CD4-positive, alpha-beta memory T cell (primary cell): Measurements from ENCODE around the gene PIAS1. TPM values are rescaled to one million over a fixed set of nuclear protein-coding genes. Genes with fewer than 3 reads are reported as not detected.

ENCODE experiments used
- CTCF ChIA-PET: fragments of 350-600 bp; sonication (Branson Sonifier 250); formaldehyde crosslinking; loops from one replicate; lab custom pipeline; 2021; ENCODE audit warnings: inconsistent platforms; ENCODE audit not compliant: partially characterized antibody; lab: Charles Lee
- POLR2A ChIA-PET: fragments of 350-600 bp; sonication (Branson Sonifier 250); formaldehyde crosslinking; loops from one replicate; lab custom pipeline; 2021; ENCODE audit not compliant: partially characterized antibody; lab: Charles Lee
- DNase-seq, 5 donors: peaks; one replicate each; pipeline versions ENCODE4 v3.0.0 to v3.0.0-alpha.2; 2020 to 2022; ENCODE audit warnings: mixed read lengths in 1 of 5
- H3K27ac ChIP-seq: one replicate; pipeline ENCODE4 v1.7.0; 2013; ENCODE audit warnings: low read depth, low read length
- H3K27me3 ChIP-seq: 2 replicates; pipeline ENCODE4 v1.7.0; 2013; ENCODE audit warnings: mild to moderate bottlenecking, low read length, moderate library complexity; ENCODE audit not compliant: insufficient read depth
- H3K36me3 ChIP-seq: 2 replicates; pipeline ENCODE4 v1.7.0; 2013; ENCODE audit warnings: mild to moderate bottlenecking, low read length, moderate library complexity; ENCODE audit not compliant: insufficient read depth
- H3K4me1 ChIP-seq: 2 replicates; pipeline ENCODE4 v1.7.0; 2013; ENCODE audit warnings: mild to moderate bottlenecking, low read length, moderate library complexity; ENCODE audit not compliant: insufficient read depth
- H3K4me3 ChIP-seq, 2 donors: one replicate each; pipeline ENCODE4 v1.7.0; 2013; ENCODE audit warnings: low read length in 2 of 2, mild to moderate bottlenecking in 1 of 2
- H3K9me3 ChIP-seq, 2 donors: one replicate each; pipeline ENCODE4 v1.7.0; 2013; ENCODE audit warnings: low read length in 2 of 2, control low read depth in 1 of 2; ENCODE audit not compliant: control insufficient read depth in 1 of 2
- H3K27ac Mint-ChIP-seq, 7 donors: one replicate each; pipeline ENCODE4 v1.8.0; 2020 to 2021; ENCODE audit warnings: mixed read lengths in 7 of 7, mild to moderate bottlenecking in 6 of 7, inconsistent platforms in 3 of 7, moderate library complexity in 3 of 7
- H3K27me3 Mint-ChIP-seq, 2 donors: one replicate each; pipeline ENCODE4 v1.8.0; 2020 to 2021; ENCODE audit warnings: mixed read lengths in 2 of 2
- H3K36me3 Mint-ChIP-seq, 2 donors: one replicate each; pipeline ENCODE4 v1.8.0; 2020 to 2021; ENCODE audit warnings: mixed read lengths in 2 of 2, inconsistent platforms in 1 of 2, mild to moderate bottlenecking in 1 of 2
- H3K4me1 Mint-ChIP-seq, 4 donors: one replicate each; pipeline ENCODE4 v1.8.0; 2020 to 2021; ENCODE audit warnings: mixed read lengths in 4 of 4, mild to moderate bottlenecking in 1 of 4
- H3K4me3 Mint-ChIP-seq, 8 donors: one replicate each; pipeline ENCODE4 v1.8.0; 2020 to 2021; ENCODE audit warnings: mixed read lengths in 8 of 8, mild to moderate bottlenecking in 7 of 8, moderate library complexity in 6 of 8, inconsistent platforms in 3 of 8
- H3K9me3 Mint-ChIP-seq, 8 donors: one replicate each; pipeline ENCODE4 v1.8.0; 2020 to 2021; ENCODE audit warnings: mixed read lengths in 8 of 8, mild to moderate bottlenecking in 5 of 8, inconsistent platforms in 3 of 8, moderate library complexity in 1 of 8
- intact Hi-C: fragments of 100-400 bp; cut with micrococcal nuclease; formaldehyde crosslinking; loops from one replicate; pipeline ENCODE4 v1.15.1; 2023
- polyA plus RNA-seq, 2 donors: library from polyadenylated mRNA; unstranded; fragments of 300-500 nt; fragmentation: Illumina TruSeq; gene quantifications; one replicate each; pipeline ENCODE4 v1.2.3, GENCODE V29; 2021
- total RNA-seq, 2 experiments: library from RNA; stranded (reverse); gene quantifications; one replicate each; pipeline ENCODE4 v1.2.3, GENCODE V29; 2021

Gene PIAS1
- total and polyA plus RNA-seq, 4 experiments from 2014 or later: 86.0 to 149 (median 98.4) TPM

- intact Hi-C loops: no loop called here
- ChIA-PET CTCF (no interaction called here), POLR2A (interaction anchor here (0.7 kb wide), 2 partner anchors 106 to 218 kb away, joined by 3 to 4 read pairs; no protein-coding TSS in a partner anchor)
- Mint-ChIP-seq H3K4me3 (no peak overlapping the region), H3K36me3 (no peaks in the 10 kb centered on the region), H3K27me3 (peaks cover 30 to 38% of the 10 kb centered on the region in 2 donors), H3K27ac (no peak overlapping the region), H3K9me3 (peaks cover 0 to 7% (median 0%) of the 10 kb centered on the region in 8 donors), H3K4me1 (no peaks in the 10 kb centered on the region)
- Histone ChIP-seq H3K27me3 (peaks cover 4% of the 10 kb centered on the region), H3K9me3 (no peaks in the 10 kb centered on the region), H3K4me1 (no peaks in the 10 kb centered on the region), H3K4me3 (no peak overlapping the region), H3K36me3 (no peaks in the 10 kb centered on the region), H3K27ac (no peak overlapping the region)
- no peak for DNase-seq
Measured at GRCh38 chr15:68034719-68035293, 19.3 kb upstream of the PIAS1 start.

GRCh38 chr15:68038246-68038645, 15.9 kb upstream of the PIAS1 start:
- no peak overlapping the region for H3K4me3 ChIP-seq
- no peak overlapping the region for H3K27ac ChIP-seq
- H3K4me1 Mint-ChIP-seq: no peaks in the 10 kb centered on the region
- H3K27ac Mint-ChIP-seq: no peak overlapping the region
- peaks cover 4% of the 10 kb centered on the region for H3K27me3 ChIP-seq
- ChIA-PET CTCF (no interaction called here), POLR2A (no interaction called here)
- H3K9me3 Mint-ChIP-seq: peaks cover 0 to 7% (median 1%) of the 10 kb centered on the region in 8 donors
- DNase-seq: no peak
- H3K4me1 ChIP-seq: no peaks in the 10 kb centered on the region
- H3K36me3 ChIP-seq: no peaks in the 10 kb centered on the region
- H3K36me3 Mint-ChIP-seq: no peaks in the 10 kb centered on the region
- intact Hi-C loops: no loop called here
- H3K4me3 Mint-ChIP-seq: no peak overlapping the region
- no peaks in the 10 kb centered on the region for H3K9me3 ChIP-seq
- peaks cover 30 to 32% of the 10 kb centered on the region in 2 donors for H3K27me3 Mint-ChIP-seq

GRCh38 chr15:68040144-68040543, 14.0 kb upstream of the PIAS1 start:
- Mint-ChIP-seq H3K4me3 (no peak overlapping the region), H3K27ac (no peak overlapping the region), H3K9me3 (peaks cover 0 to 7% (median 1%) of the 10 kb centered on the region in 8 donors), H3K27me3 (peaks cover 20 to 24% of the 10 kb centered on the region in 2 donors), H3K36me3 (no peaks in the 10 kb centered on the region), H3K4me1 (no peaks in the 10 kb centered on the region)
- no peaks in the 10 kb centered on the region for H3K9me3 ChIP-seq
- intact Hi-C loops: no loop called here
- no peaks in the 10 kb centered on the region for H3K36me3 ChIP-seq
- H3K4me3 ChIP-seq: no peak overlapping the region
- peaks cover under 1% of the 10 kb centered on the region for H3K27me3 ChIP-seq
- ChIA-PET CTCF (no interaction called here), POLR2A (interaction anchor here (1.0 kb wide), 1 partner anchor 14 kb away, joined by 3 read pairs; the partner anchor contains the start of gene PIAS1)
- no peak overlapping the region for H3K27ac ChIP-seq
- DNase-seq: no peak
- no peaks in the 10 kb centered on the region for H3K4me1 ChIP-seq

GRCh38 chr15:68042156-68042854, 11.8 kb upstream of the PIAS1 start:
- H3K4me3 Mint-ChIP-seq: no peak overlapping the region
- H3K36me3 Mint-ChIP-seq: no peaks in the 10 kb centered on the region
- POLR2A ChIA-PET: no interaction called here
- H3K27me3 Mint-ChIP-seq: peaks cover 15 to 21% of the 10 kb centered on the region in 2 donors
- intact Hi-C loops: no loop called here
- H3K27ac Mint-ChIP-seq: no peak overlapping the region
- H3K9me3 Mint-ChIP-seq: peaks cover 0 to 6% (median 0%) of the 10 kb centered on the region in 8 donors
- DNase-seq: no peak
- CTCF ChIA-PET: no interaction called here
- Histone ChIP-seq H3K4me1 (no peaks in the 10 kb centered on the region), H3K27ac (no peak overlapping the region), H3K27me3 (no peaks in the 10 kb centered on the region), H3K4me3 (no peak overlapping the region), H3K9me3 (no peaks in the 10 kb centered on the region), H3K36me3 (no peaks in the 10 kb centered on the region)
- no peaks in the 10 kb centered on the region for H3K4me1 Mint-ChIP-seq

GRCh38 chr15:68042855-68043222, 11.3 kb upstream of the PIAS1 start:
- Mint-ChIP-seq H3K4me3 (no peak overlapping the region), H3K27ac (no peak overlapping the region), H3K36me3 (no peaks in the 10 kb centered on the region), H3K9me3 (peaks cover 0 to 6% (median 0%) of the 10 kb centered on the region in 8 donors), H3K4me1 (no peaks in the 10 kb centered on the region), H3K27me3 (peaks cover 13 to 18% of the 10 kb centered on the region in 2 donors)
- Histone ChIP-seq H3K36me3 (no peaks in the 10 kb centered on the region), H3K27ac (no peak overlapping the region), H3K4me3 (no peak overlapping the region), H3K4me1 (no peaks in the 10 kb centered on the region), H3K9me3 (no peaks in the 10 kb centered on the region), H3K27me3 (no peaks in the 10 kb centered on the region)
- POLR2A ChIA-PET: no interaction called here
- CTCF ChIA-PET: no interaction called here
- intact Hi-C loops: no loop called here
- no peak for DNase-seq

GRCh38 chr15:68045289-68046265, 8.5 kb upstream of the PIAS1 start:
- H3K36me3 Mint-ChIP-seq: no peaks in the 10 kb centered on the region
- H3K9me3 Mint-ChIP-seq: no peaks in the 10 kb centered on the region
- ChIA-PET POLR2A (interaction anchor here (0.7 kb wide), 1 partner anchor 9 kb away, joined by 3 read pairs; no protein-coding TSS in a partner anchor), CTCF (no interaction called here)
- H3K9me3 ChIP-seq: no peaks in the 10 kb centered on the region
- no peaks in the 10 kb centered on the region for H3K36me3 ChIP-seq
- H3K27me3 Mint-ChIP-seq: peaks cover 8% of the 10 kb centered on the region in 2 donors
- no peaks in the 10 kb centered on the region for H3K4me1 Mint-ChIP-seq
- no peak overlapping the region for H3K27ac Mint-ChIP-seq
- DNase-seq: no peak
- H3K4me3 ChIP-seq: no peak overlapping the region
- no peaks in the 10 kb centered on the region for H3K27me3 ChIP-seq
- no peak overlapping the region for H3K27ac ChIP-seq
- intact Hi-C loops: no loop called here
- no peaks in the 10 kb centered on the region for H3K4me1 ChIP-seq
- no peak overlapping the region for H3K4me3 Mint-ChIP-seq

GRCh38 chr15:68047826-68048225, 6.3 kb upstream of the PIAS1 start:
- no peak overlapping the region for H3K4me3 Mint-ChIP-seq
- H3K27ac ChIP-seq: no peak overlapping the region
- no peak for DNase-seq
- no peak overlapping the region for H3K27ac Mint-ChIP-seq
- no peak overlapping the region for H3K4me3 ChIP-seq
- ChIA-PET POLR2A (no interaction called here), CTCF (no interaction called here)
- H3K36me3 ChIP-seq: no peaks in the 10 kb centered on the region
- no peaks in the 10 kb centered on the region for H3K36me3 Mint-ChIP-seq
- H3K4me1 ChIP-seq: no peaks in the 10 kb centered on the region
- intact Hi-C loops: no loop called here
- H3K27me3 ChIP-seq: no peaks in the 10 kb centered on the region
- peaks cover 8% of the 10 kb centered on the region in 2 donors for H3K27me3 Mint-ChIP-seq
- H3K4me1 Mint-ChIP-seq: no peaks in the 10 kb centered on the region
- no peaks in the 10 kb centered on the region for H3K9me3 ChIP-seq
- H3K9me3 Mint-ChIP-seq: no peaks in the 10 kb centered on the region
